Frontal cortex (tissue), 4 donors: Measurements from ENCODE around the gene EPB41L4A. TPM values are rescaled to one million over a fixed set of nuclear protein-coding genes. Genes with fewer than 3 reads are reported as not detected.
A peak's percentile ranks its signal among the peaks of the same experiment; 100 is the strongest.
"Not testable (repeated sequence)": the region's sequence is repeated elsewhere in the genome, so short reads cannot be mapped to it uniquely, and the experiment has no call there.

ENCODE experiments used
- DNase-seq, 2 donors: peaks; one replicate each; pipeline ENCODE4 v3.0.0; 2012; ENCODE audit warnings: low spot score in 2 of 2
- FAIRE-seq: peaks from 2 replicates; lab custom pipeline; 2012; peaks lifted over from hg19 to GRCh38; lab: Jason Lieb, UNC
- total RNA-seq: library from RNA; depleted of rRNA; stranded (reverse); fragments of >200 nt; gene quantifications from one replicate; pipeline ENCODE4 v1.2.3, GENCODE V29; 2014
- donor health status: control.
- donor health status: control.
- donor health status: control.

Gene EPB41L4A
- total RNA-seq, 1 donor from 2014 or later = 33.8 TPM

- DNase-seq = no peak
- FAIRE-seq = no peak
These were observed 191.0 kb downstream of the EPB41L4A start for GRCh38 chr5:112227911-112228631.

GRCh38 chr5:112226215-112226614 lies 192.9 kb downstream of the EPB41L4A start:
- FAIRE-seq (no peak), DNase-seq (no peak)

GRCh38 chr5:112222997-112223396 lies 196.1 kb downstream of the EPB41L4A start:
- not testable (repeated sequence) for DNase-seq, FAIRE-seq

- DNase-seq (no peak), FAIRE-seq (no peak)
These were observed 197.9 kb downstream of the EPB41L4A start for GRCh38 chr5:112221128-112221527.

DNA sequence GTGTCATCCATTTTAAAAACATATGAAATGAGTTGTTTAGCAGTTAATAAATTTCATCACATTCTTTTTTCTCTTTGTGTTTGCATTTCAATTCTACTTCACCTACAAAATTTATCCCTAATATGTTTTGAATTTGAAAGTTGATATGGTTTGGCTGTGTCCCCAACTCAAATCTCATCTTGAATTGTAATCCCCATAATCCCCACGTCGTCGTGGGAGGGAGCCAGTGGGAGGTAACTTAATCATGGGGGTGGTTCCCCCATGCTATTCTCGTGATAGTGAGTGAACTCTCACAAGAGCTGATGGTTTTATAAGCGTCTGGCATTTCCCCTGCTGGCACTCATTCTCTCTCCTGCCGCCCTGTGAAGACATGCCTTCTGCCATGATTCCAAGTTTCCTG lies 200.1 kb downstream of the EPB41L4A start:
- DNase-seq = no peak
- no peak for FAIRE-seq

DNA sequence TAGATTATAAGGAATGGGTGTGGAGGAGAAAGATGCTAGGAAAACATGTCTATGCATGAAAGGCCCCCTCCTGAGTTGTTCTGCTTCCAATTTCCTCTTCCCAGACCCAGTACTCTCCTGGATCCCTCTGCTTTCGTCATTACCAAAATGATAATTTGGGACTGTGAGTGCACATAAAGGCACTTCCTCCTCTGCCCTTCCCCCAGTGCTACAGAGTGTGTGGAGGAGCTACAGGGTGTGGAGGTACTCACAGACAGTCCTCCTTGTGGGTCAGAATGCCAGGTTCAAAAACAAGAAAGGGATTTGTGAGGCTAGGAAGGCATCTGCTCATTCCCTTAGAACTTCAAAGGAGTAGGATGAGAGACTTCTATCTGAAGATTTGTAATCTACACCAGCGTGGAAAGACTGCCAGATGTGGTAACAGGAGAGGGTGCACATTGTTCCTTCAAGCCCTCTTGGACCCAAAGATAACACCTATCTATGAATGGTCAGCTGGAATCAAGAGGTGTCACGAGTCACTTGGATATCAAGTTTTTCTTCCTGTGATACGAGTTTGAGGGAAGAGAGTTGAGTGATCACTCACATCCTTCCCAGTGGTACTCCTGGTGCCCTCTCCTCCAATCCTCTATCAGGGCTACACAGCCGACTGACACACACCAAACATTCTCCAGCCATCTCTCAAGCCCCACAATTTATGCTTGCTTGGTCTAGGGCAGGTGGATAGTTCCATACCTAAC lies 201.1 kb downstream of the EPB41L4A start:
- DNase-seq (no peak), FAIRE-seq (no peak)

DNA sequence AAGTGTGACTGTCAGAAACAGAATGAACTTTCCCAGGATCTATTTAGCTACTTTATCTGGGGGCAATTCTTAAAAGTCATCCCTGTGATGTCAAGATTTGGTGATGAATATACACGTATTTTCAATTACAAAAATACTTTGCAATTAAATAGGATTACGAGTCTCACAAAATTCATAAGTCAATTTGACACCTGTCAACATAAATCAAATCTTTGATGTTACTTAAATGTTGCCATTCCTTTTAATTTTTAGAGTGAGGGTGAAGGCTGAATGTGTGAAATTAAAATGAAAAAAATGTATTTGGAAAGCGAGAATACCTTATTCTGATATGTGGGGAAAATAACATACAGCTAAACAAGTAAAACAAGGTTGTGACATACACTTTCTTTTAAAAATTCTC lies 202.9 kb downstream of the EPB41L4A start:
- DNase-seq = no peak
- FAIRE-seq = no peak

GRCh38 chr5:112210430-112211005 lies 208.6 kb downstream of the EPB41L4A start:
- FAIRE-seq = no peak
- DNase-seq = peak in 1 of 2 donors; percentile 18

DNA sequence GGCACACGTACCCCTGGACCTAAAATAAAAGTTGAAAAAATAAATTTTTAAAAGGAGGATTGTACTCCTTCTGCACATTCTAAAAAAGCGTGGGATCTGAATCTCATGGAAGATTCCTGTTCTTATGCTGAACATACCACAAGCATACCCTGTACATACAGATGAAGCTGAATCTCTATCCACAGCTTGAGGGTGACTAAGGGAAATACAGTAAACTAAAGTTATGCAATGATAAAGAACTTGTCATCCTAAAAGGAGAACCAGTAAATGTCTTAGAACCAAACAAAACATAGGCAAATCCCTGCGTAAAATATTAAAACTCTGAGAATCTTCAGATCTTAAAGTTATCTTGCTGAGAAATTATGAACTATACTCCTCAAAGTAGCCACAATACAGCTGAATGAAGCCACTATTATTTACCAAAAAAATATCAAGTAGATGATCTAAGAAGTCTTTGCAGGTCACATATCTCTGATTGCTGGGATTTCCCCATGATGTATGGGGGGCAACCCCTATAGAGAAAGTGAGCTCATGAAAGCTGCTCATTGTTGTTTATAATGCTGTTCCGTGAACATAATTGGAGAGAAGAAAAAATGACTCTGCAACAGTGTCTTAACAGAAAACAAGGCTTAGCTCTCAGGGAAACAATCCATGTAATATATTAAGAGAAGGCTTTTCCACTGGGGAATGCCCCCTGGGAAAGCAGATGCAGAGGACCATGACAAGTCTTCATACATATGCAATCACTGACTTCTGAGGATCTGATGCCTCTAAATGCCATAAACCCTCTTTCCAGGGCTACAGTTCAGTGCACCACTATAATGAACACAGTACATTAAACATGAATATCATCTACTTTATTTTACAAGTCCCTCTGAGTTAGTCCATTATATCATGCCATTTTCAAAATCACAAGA lies 210.1 kb downstream of the EPB41L4A start:
- no peak for DNase-seq
- FAIRE-seq = no peak

DNA sequence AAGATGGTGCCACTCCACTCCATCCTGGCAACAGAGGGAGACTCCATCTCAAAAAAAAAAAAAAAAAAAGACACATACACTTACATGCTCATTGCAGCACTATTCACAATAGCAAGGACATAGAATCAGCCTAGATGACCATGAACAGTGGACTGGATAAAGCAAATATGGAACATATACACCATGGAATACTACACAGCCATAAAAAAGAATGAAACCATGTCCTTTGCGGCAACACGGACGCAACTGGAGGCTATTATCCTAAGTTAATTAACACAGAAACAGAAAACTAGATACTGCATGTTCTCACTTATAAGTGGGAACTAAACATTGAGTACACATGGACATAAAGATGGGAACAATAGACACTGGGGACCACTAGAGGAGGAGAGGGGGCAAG lies 210.9 kb downstream of the EPB41L4A start:
- not testable (repeated sequence) for DNase-seq, FAIRE-seq

- no peak for DNase-seq
- no peak for FAIRE-seq
These were observed 213.2 kb downstream of the EPB41L4A start for GRCh38 chr5:112205846-112206245.

DNA sequence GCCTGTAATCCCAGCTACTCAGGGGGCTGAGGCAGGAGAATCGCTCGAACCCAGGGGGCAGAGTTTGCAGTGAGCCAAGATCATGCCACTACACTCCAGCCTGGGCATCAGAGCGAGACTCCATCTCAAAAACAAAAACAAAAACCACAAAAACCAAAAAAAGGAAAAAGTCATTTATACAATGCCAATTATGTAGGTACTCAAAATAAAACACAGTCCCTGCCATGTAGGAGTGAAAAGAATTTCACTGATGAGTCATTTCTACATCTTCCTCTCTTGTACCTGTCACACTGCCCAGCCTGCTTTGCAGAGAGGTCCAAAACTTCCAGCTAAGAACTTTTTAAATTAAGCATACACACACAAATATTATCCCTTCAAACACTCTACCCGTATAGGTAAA lies 215.8 kb downstream of the EPB41L4A start:
- FAIRE-seq (no peak), DNase-seq (no peak)

- no peak for DNase-seq
- no peak for FAIRE-seq
These were observed 216.4 kb downstream of the EPB41L4A start for GRCh38 chr5:112202694-112203093.

DNA sequence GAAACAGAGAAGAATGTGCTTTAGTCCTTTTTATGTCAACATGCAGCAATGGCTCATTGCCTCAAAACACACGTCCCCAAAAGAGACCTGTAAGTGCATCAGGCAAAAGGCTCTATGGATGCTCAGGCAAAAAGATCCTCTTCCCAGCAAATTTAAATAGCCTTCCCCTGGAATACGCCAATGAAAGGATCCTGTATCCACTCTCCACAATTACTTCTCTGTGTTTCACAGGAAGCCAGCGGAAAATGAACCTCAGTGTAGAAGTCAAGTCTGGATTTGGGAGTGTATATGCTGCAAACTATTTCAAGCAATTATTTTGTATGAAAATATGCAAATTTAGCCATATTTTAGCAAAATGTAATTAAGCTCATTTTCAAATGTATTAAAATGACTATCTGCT lies 217.9 kb downstream of the EPB41L4A start:
- FAIRE-seq (no peak), DNase-seq (no peak)

- FAIRE-seq (no peak), DNase-seq (no peak)
These were observed 218.9 kb downstream of the EPB41L4A start for GRCh38 chr5:112200131-112200530.

DNA sequence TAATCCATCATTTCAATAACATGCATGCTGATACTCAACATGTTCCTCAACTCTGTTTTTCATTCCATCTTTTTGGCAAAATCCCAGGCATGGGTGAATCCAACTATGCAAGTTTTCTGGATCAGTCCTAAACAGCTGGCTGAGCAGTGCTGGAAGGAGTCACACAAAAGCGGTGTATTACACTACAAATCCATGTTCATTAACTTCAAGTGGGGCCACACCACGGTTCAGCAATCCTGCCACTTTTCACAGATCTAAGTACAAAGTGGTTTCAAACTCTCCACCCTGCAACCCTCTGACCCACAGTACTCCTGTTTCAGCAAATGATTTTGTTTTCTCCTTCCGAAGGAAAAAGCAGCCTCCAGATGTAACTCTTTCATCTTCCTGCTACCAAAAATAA lies 222.5 kb downstream of the EPB41L4A start:
- no peak for FAIRE-seq
- no peak for DNase-seq

- no peak for FAIRE-seq
- DNase-seq = no peak
These were observed 223.2 kb downstream of the EPB41L4A start for GRCh38 chr5:112195924-112196323.

- FAIRE-seq = no peak
- DNase-seq = no peak
These were observed 226.2 kb downstream of the EPB41L4A start for GRCh38 chr5:112192866-112193265.

- no peak for DNase-seq
- no peak for FAIRE-seq
These were observed 227.0 kb downstream of the EPB41L4A start for GRCh38 chr5:112192072-112192471.

DNA sequence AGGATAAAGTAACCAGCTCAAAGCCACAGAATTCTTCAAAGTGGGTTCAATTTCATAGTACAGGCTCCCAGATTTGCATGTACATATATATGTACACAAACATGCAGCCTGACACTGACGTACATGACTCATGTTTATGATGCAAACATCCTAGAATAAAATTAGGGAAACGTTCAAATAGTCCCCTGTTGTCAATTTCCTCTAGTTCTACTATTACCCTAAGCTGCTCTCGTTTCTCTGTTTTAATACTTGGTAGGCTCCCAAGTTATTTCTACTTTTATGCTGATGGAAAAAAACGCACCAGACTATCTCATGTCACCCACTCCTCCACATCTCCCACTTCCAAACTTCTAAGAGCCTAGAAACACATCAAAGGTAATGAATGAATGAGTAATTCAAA lies 229.7 kb downstream of the EPB41L4A start:
- DNase-seq = no peak
- no peak for FAIRE-seq
